Tibial nerve (tissue), 4 donors: ENCODE data around the gene RPS6KA5. TPM values are rescaled to one million over a fixed set of nuclear protein-coding genes. Genes with fewer than 3 reads are reported as not detected.

Source experiments
- DNase-seq, 2 donors: peaks; one replicate each; pipeline ENCODE4 v3.0.0-alpha.2; 2019; ENCODE audit warnings: low spot score in 2 of 2
- H3K27ac ChIP-seq, 4 donors: fragments of 200-600 bp; sonication (generic) in 3 of 4; one replicate each; pipeline ENCODE4 v1.5.1; 2017 to 2019; ENCODE audit warnings: mild to moderate bottlenecking in 1 of 4
- H3K27me3 ChIP-seq, 2 donors: fragments of 200-600 bp; sonication (generic) in 1 of 2; one replicate each; pipeline versions ENCODE4 v1.5.1 to v1.6.0; 2017 to 2019
- H3K36me3 ChIP-seq, 3 donors: fragments of 200-600 bp; sonication (generic); one replicate each; pipeline ENCODE4 v1.5.1; 2018 to 2019
- H3K4me1 ChIP-seq, 4 donors: fragments of 200-600 bp; sonication (generic) in 3 of 4; one replicate each; pipeline ENCODE4 v1.5.1; 2017 to 2019
- H3K4me3 ChIP-seq, 4 donors: fragments of 200-600 bp; sonication (generic) in 3 of 4; one replicate each; pipeline ENCODE4 v1.5.1; 2017 to 2019; ENCODE audit warnings: mild to moderate bottlenecking in 1 of 4, moderate library complexity in 1 of 4
- H3K9me3 ChIP-seq, 4 donors: fragments of 200-600 bp; sonication (generic) in 3 of 4; one replicate each; pipeline ENCODE4 v1.5.1; 2017 to 2019
- EP300 ChIP-seq, 2 donors: sonication (generic); formaldehyde crosslinking; IDR thresholded peaks; one replicate each; pipeline ENCODE4 v1.6.1; 2017; ENCODE audit warnings: antibody characterized with exemption in 2 of 2, mild to moderate bottlenecking in 1 of 2
- POLR2A ChIP-seq, 2 donors: fragments of 450-650 bp; IDR thresholded peaks; one replicate each; pipeline ENCODE4 v1.6.1; 2017; ENCODE audit warnings: antibody characterized with exemption in 2 of 2, mild to moderate bottlenecking in 2 of 2, moderate library complexity in 2 of 2
- WGBS, 2 donors: methylation state at CpG; one replicate each; pipeline ENCODE4 v1.1.5; 2018; 5-methylcytosine and 5-hydroxymethylcytosine counted together
- total RNA-seq, 4 donors: library from RNA; depleted of rRNA; stranded (reverse); fragments of >200 nt; gene quantifications; one replicate each; pipeline ENCODE4 v1.1.0, GENCODE V29; 2016
- TF ChIP-seq, protein P1 (sequence below), 5 experiments: fragments of 200-600 bp in 3 of 5; fragments of 450-650 bp in 2 of 5; sonication (generic) in 3 of 5; IDR thresholded peaks; one replicate each; pipeline ENCODE4 v1.5.1; 2016 to 2019; ENCODE audit warnings: antibody characterized with exemption in 5 of 5, mild to moderate bottlenecking in 3 of 5, moderate library complexity in 2 of 5

RPS6KA5 gene
- total RNA-seq, 4 donors from 2014 or later = 8.4 to 12.7 (median 10.1) TPM

DNA sequence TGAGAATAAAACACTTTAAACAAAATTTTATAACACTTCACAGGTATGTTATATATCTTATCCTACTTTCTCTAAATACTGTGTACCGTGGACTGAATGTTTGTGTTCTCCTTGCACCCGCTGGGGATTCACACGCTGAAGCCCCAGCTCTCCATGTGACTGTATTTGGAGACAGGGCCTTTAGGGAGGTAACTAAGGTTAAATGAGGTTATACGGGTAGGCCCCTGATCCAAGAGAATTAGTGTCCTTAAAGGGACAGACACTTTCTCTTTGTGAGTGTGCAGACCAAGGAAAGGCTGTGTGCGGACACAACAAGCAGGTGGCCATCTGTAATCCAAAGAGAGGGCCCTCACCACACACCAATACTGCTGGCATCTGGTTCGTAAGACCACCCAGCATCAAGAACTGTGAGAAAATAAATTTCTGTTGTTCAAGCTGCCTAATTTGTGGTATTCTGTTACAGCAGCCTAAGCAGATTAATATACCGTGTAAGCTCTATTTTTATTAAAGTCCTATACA is 174.1 kb downstream of the RPS6KA5 start:
- no peaks in the 10 kb centered on the region for H3K4me1 ChIP-seq
- H3K4me3 ChIP-seq = no peak overlapping the region
- WGBS, 2 donors = 86 to 92% methylated on average over 7 of the region's 7 CpGs
- H3K27me3 ChIP-seq = no peaks in the 10 kb centered on the region
- TF ChIP-seq POLR2A (IDR thresholded peaks at IDR 0.05) (no peak), EP300 (IDR thresholded peaks at IDR 0.05) (no peak)
- TF ChIP-seq, protein P1, sequence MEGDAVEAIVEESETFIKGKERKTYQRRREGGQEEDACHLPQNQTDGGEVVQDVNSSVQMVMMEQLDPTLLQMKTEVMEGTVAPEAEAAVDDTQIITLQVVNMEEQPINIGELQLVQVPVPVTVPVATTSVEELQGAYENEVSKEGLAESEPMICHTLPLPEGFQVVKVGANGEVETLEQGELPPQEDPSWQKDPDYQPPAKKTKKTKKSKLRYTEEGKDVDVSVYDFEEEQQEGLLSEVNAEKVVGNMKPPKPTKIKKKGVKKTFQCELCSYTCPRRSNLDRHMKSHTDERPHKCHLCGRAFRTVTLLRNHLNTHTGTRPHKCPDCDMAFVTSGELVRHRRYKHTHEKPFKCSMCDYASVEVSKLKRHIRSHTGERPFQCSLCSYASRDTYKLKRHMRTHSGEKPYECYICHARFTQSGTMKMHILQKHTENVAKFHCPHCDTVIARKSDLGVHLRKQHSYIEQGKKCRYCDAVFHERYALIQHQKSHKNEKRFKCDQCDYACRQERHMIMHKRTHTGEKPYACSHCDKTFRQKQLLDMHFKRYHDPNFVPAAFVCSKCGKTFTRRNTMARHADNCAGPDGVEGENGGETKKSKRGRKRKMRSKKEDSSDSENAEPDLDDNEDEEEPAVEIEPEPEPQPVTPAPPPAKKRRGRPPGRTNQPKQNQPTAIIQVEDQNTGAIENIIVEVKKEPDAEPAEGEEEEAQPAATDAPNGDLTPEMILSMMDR (IDR thresholded peaks at IDR 0.05) = no peak
- H3K36me3 ChIP-seq = peaks cover 0 to 18% (median 0%) of the 10 kb centered on the region in 3 donors
- no peak for DNase-seq
- no peak overlapping the region for H3K27ac ChIP-seq
- no peaks in the 10 kb centered on the region for H3K9me3 ChIP-seq

DNA sequence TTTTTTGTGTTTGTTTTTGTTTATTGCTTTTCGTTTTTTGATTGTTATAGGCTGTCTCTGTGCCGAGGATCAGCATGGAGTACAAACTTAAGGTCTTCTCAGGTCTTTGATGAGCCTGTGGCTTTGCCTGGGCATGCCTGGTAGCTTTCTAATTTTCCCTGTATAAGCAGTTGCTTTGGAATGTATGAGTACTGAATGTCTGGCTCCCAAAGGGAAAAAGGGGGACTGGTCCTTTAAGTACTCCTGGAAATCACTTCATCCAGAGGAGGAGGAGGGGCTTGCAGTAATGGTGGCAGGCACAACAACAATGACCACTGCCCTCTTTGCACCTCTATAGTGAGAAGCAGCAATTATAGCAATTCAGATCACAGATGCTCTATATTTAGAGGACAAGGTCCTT is 176.7 kb downstream of the RPS6KA5 start:
- Histone ChIP-seq H3K4me3 (no peak overlapping the region), H3K27me3 (no peaks in the 10 kb centered on the region), H3K36me3 (peaks cover 0 to 22% (median 0%) of the 10 kb centered on the region in 3 donors), H3K9me3 (no peaks in the 10 kb centered on the region), H3K27ac (no peak overlapping the region), H3K4me1 (no peaks in the 10 kb centered on the region)
- 91% methylated on average over 2 of the region's 2 CpGs for WGBS, 2 donors
- no peak for DNase-seq
- TF ChIP-seq EP300 (IDR thresholded peaks at IDR 0.05) (no peak), POLR2A (IDR thresholded peaks at IDR 0.05) (no peak)
- TF ChIP-seq, protein P1 (IDR thresholded peaks at IDR 0.05) = no peak

DNA sequence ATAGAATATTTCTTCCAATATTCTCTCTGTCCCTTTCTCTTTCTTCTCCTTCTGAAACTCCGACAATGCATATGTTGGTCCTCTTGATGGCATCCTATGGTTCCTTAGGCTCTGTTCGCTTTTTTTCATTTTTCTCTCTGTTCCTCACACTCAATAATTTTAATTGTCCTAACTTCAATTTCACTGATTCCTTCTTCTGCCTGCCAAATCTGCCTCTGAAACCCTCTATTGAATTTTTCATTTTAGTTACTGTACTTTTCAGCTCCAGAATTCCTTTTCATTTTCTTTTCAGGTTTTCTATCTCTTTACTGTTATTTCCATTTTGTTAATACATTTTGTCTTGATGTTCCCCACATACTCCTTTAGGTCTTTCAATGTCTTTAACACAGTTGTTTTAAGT is 177.2 kb downstream of the RPS6KA5 start:
- H3K4me3 ChIP-seq = no peak overlapping the region
- H3K36me3 ChIP-seq = peaks cover 0 to 28% (median 0%) of the 10 kb centered on the region in 3 donors
- H3K27me3 ChIP-seq = no peaks in the 10 kb centered on the region
- no peak for TF ChIP-seq POLR2A (IDR thresholded peaks at IDR 0.05)
- TF ChIP-seq, protein P1 (IDR thresholded peaks at IDR 0.05) = no peak
- TF ChIP-seq EP300 (IDR thresholded peaks at IDR 0.05) = no peak
- H3K9me3 ChIP-seq = no peaks in the 10 kb centered on the region
- DNase-seq = no peak
- H3K27ac ChIP-seq = no peak overlapping the region
- no peaks in the 10 kb centered on the region for H3K4me1 ChIP-seq
- WGBS, 2 donors = 96 to 97% methylated on average over 2 of the region's 2 CpGs

DNA sequence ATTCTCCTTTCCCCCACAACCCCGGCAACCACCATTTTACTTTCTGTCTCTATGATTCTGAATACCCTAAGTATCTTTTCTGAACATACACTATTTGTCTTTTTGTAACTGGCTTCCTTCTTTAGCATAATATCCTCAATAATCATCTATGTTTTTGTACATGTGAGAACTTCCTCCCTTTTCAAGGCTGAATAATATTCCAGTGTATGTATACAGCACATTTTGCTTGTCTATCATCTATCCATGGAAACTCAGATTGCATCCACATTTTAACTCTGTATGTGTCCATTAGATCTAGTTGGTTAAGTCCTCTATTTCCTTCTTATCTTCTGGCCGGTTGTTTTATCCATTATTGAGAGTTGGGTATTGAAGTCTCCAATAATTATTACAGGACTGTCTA is 180.2 kb downstream of the RPS6KA5 start:
- 96% methylated on average over 2 of the region's 2 CpGs for WGBS, 2 donors
- H3K9me3 ChIP-seq = no peaks in the 10 kb centered on the region
- no peak for DNase-seq
- no peak overlapping the region for H3K4me3 ChIP-seq
- H3K27ac ChIP-seq = no peak overlapping the region
- H3K36me3 ChIP-seq = peaks cover 0 to 32% (median 0%) of the 10 kb centered on the region in 3 donors
- TF ChIP-seq, protein P1 (IDR thresholded peaks at IDR 0.05) = no peak
- H3K27me3 ChIP-seq = no peaks in the 10 kb centered on the region
- H3K4me1 ChIP-seq = no peaks in the 10 kb centered on the region

DNA sequence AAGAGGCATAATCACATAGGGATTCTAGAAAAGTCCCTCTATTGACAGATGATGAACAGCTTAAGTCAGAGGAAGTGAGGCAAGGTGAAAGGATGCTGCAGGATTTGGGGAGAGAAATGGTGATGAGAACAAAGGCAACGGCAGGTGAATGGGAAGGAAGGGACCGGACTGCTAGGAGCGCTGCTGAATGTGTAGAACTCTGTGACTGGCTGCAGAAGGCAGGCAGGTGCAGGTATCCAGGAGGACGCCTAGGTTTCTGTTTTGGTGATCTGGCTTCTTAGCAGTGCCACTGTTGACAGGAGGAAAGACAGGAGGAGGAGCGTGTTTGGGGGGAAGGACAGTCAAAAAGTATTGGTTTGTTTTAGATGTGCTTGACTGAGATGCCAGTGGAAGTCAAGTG is 185.8 kb downstream of the RPS6KA5 start:
- Histone ChIP-seq H3K4me3 (no peak overlapping the region), H3K9me3 (no peaks in the 10 kb centered on the region), H3K27me3 (no peaks in the 10 kb centered on the region), H3K27ac (no peak overlapping the region), H3K4me1 (no peaks in the 10 kb centered on the region), H3K36me3 (peaks cover 0 to 49% (median 0%) of the 10 kb centered on the region in 3 donors)
- TF ChIP-seq EP300 (IDR thresholded peaks at IDR 0.05) = no peak
- TF ChIP-seq, protein P1 (IDR thresholded peaks at IDR 0.05) = no peak
- no peak for TF ChIP-seq POLR2A (IDR thresholded peaks at IDR 0.05)
- 95 to 97% methylated on average over 5 of the region's 5 CpGs for WGBS, 2 donors
- no peak for DNase-seq
